Measurements from ENCODE around the gene RBBP5.

Gene RBBP5

GRCh38 chr1:205076245-205076761, 45.5 kb downstream of the RBBP5 start:
- Histone ChIP-seq H3K4me3 (no peak overlapping the region), H3K27me3 (ENCODE audit: low read depth) (no peaks in the 10 kb centered on the region), H3K9me3 (no peaks in the 10 kb centered on the region), H3K4me1 (no peaks in the 10 kb centered on the region), H3K36me3 (replicated peaks) (no peaks in the 10 kb centered on the region)
- in situ Hi-C loops (cut with MboI; ENCODE audit: low sequenced_read_pairs), result no loop called here
- no peak for DNase-seq (ENCODE audit: low spot score in 2 of 2)

GRCh38 chr1:205075642-205076155, 46.1 kb downstream of the RBBP5 start:
- H3K4me3 ChIP-seq, result no peak overlapping the region
- no peaks in the 10 kb centered on the region for H3K4me1 ChIP-seq
- no peaks in the 10 kb centered on the region for H3K9me3 ChIP-seq
- no peaks in the 10 kb centered on the region for H3K36me3 ChIP-seq (replicated peaks)
- no peak for DNase-seq (ENCODE audit: low spot score in 2 of 2)
- H3K27me3 ChIP-seq (ENCODE audit: low read depth), result no peaks in the 10 kb centered on the region
- in situ Hi-C loops (cut with MboI; ENCODE audit: low sequenced_read_pairs), result no loop called here

- no peak overlapping the region for H3K4me3 ChIP-seq
- no peak for DNase-seq (ENCODE audit: low spot score in 2 of 2)
- H3K36me3 ChIP-seq (replicated peaks), result no peaks in the 10 kb centered on the region
- no peaks in the 10 kb centered on the region for H3K4me1 ChIP-seq
- no peaks in the 10 kb centered on the region for H3K9me3 ChIP-seq
- in situ Hi-C loops (cut with MboI; ENCODE audit: low sequenced_read_pairs), result no loop called here
- no peaks in the 10 kb centered on the region for H3K27me3 ChIP-seq (ENCODE audit: low read depth)
These were observed 47.3 kb downstream of the RBBP5 start for GRCh38 chr1:205074513-205074912.

- DNase-seq (ENCODE audit: low spot score in 2 of 2), result no peak
- Histone ChIP-seq H3K27me3 (ENCODE audit: low read depth) (no peaks in the 10 kb centered on the region), H3K36me3 (replicated peaks) (no peaks in the 10 kb centered on the region), H3K9me3 (no peaks in the 10 kb centered on the region), H3K4me1 (no peaks in the 10 kb centered on the region), H3K4me3 (no peak overlapping the region)
- in situ Hi-C loops (cut with MboI; ENCODE audit: low sequenced_read_pairs), result no loop called here
These were observed 47.7 kb downstream of the RBBP5 start for GRCh38 chr1:205074084-205074483.

- Histone ChIP-seq H3K4me3 (no peak overlapping the region), H3K4me1 (no peaks in the 10 kb centered on the region), H3K36me3 (replicated peaks) (no peaks in the 10 kb centered on the region), H3K9me3 (no peaks in the 10 kb centered on the region), H3K27me3 (ENCODE audit: low read depth) (no peaks in the 10 kb centered on the region)
- in situ Hi-C loops (cut with MboI; ENCODE audit: low sequenced_read_pairs), result no loop called here
- no peak for DNase-seq (ENCODE audit: low spot score in 2 of 2)
These were observed 48.3 kb downstream of the RBBP5 start for GRCh38 chr1:205073511-205073910.

GRCh38 chr1:205072881-205073280, 48.9 kb downstream of the RBBP5 start:
- in situ Hi-C loops (cut with MboI; ENCODE audit: low sequenced_read_pairs), result no loop called here
- no peaks in the 10 kb centered on the region for H3K9me3 ChIP-seq
- H3K36me3 ChIP-seq (replicated peaks), result no peaks in the 10 kb centered on the region
- DNase-seq (ENCODE audit: low spot score in 2 of 2), result no peak
- no peaks in the 10 kb centered on the region for H3K27me3 ChIP-seq (ENCODE audit: low read depth)
- H3K4me1 ChIP-seq, result no peaks in the 10 kb centered on the region
- no peak overlapping the region for H3K4me3 ChIP-seq

- Histone ChIP-seq H3K36me3 (replicated peaks) (no peaks in the 10 kb centered on the region), H3K4me3 (no peak overlapping the region), H3K27me3 (ENCODE audit: low read depth) (no peaks in the 10 kb centered on the region), H3K9me3 (no peaks in the 10 kb centered on the region), H3K4me1 (no peaks in the 10 kb centered on the region)
- in situ Hi-C loops (cut with MboI; ENCODE audit: low sequenced_read_pairs), result no loop called here
- no peak for DNase-seq (ENCODE audit: low spot score in 2 of 2)
These were observed 49.5 kb downstream of the RBBP5 start for GRCh38 chr1:205072286-205072685.

GRCh38 chr1:205071801-205072200, 50.0 kb downstream of the RBBP5 start:
- Histone ChIP-seq H3K36me3 (replicated peaks) (no peaks in the 10 kb centered on the region), H3K9me3 (no peaks in the 10 kb centered on the region), H3K4me3 (no peak overlapping the region), H3K27me3 (ENCODE audit: low read depth) (no peaks in the 10 kb centered on the region), H3K4me1 (no peaks in the 10 kb centered on the region)
- in situ Hi-C loops (cut with MboI; ENCODE audit: low sequenced_read_pairs), result no loop called here
- DNase-seq (ENCODE audit: low spot score in 2 of 2), result no peak

- in situ Hi-C loops (cut with MboI; ENCODE audit: low sequenced_read_pairs), result no loop called here
- Histone ChIP-seq H3K4me3 (no peak overlapping the region), H3K27me3 (ENCODE audit: low read depth) (no peaks in the 10 kb centered on the region), H3K36me3 (replicated peaks) (no peaks in the 10 kb centered on the region), H3K4me1 (no peaks in the 10 kb centered on the region), H3K9me3 (no peaks in the 10 kb centered on the region)
- no peak for DNase-seq (ENCODE audit: low spot score in 2 of 2)
These were observed 50.8 kb downstream of the RBBP5 start for GRCh38 chr1:205071028-205071409.

GRCh38 chr1:205069371-205070125, 52.2 kb downstream of the RBBP5 start:
- H3K4me1 ChIP-seq, result no peaks in the 10 kb centered on the region
- H3K9me3 ChIP-seq, result no peaks in the 10 kb centered on the region
- in situ Hi-C loops (cut with MboI; ENCODE audit: low sequenced_read_pairs), result no loop called here
- no peak for DNase-seq (ENCODE audit: low spot score in 2 of 2)
- no peaks in the 10 kb centered on the region for H3K36me3 ChIP-seq (replicated peaks)
- no peaks in the 10 kb centered on the region for H3K27me3 ChIP-seq (ENCODE audit: low read depth)
- no peak overlapping the region for H3K4me3 ChIP-seq

GRCh38 chr1:205068457-205069040, 53.2 kb downstream of the RBBP5 start:
- Histone ChIP-seq H3K4me3 (no peak overlapping the region), H3K36me3 (replicated peaks) (no peaks in the 10 kb centered on the region), H3K9me3 (no peaks in the 10 kb centered on the region), H3K27me3 (ENCODE audit: low read depth) (no peaks in the 10 kb centered on the region), H3K4me1 (no peaks in the 10 kb centered on the region)
- in situ Hi-C loops (cut with MboI; ENCODE audit: low sequenced_read_pairs), result no loop called here
- no peak for DNase-seq (ENCODE audit: low spot score in 2 of 2)

- H3K27me3 ChIP-seq (ENCODE audit: low read depth), result no peaks in the 10 kb centered on the region
- H3K36me3 ChIP-seq (replicated peaks), result no peaks in the 10 kb centered on the region
- no peak for DNase-seq (ENCODE audit: low spot score in 2 of 2)
- H3K9me3 ChIP-seq, result no peaks in the 10 kb centered on the region
- no peak overlapping the region for H3K4me3 ChIP-seq
- in situ Hi-C loops (cut with MboI; ENCODE audit: low sequenced_read_pairs), result no loop called here
- H3K4me1 ChIP-seq, result no peaks in the 10 kb centered on the region
These were observed 53.8 kb downstream of the RBBP5 start for GRCh38 chr1:205068001-205068400.

- DNase-seq (ENCODE audit: low spot score in 2 of 2), result no peak
- in situ Hi-C loops (cut with MboI; ENCODE audit: low sequenced_read_pairs), result no loop called here
These were observed 54.7 kb downstream of the RBBP5 start for GRCh38 chr1:205067031-205067430.

GRCh38 chr1:205066141-205066818, 55.5 kb downstream of the RBBP5 start:
- in situ Hi-C loops (cut with MboI; ENCODE audit: low sequenced_read_pairs), result no loop called here
- H3K4me1 ChIP-seq, result no peaks in the 10 kb centered on the region
- peak in 1 of 2 experiments; percentile 48 for DNase-seq (ENCODE audit: low spot score in 2 of 2)
- H3K27me3 ChIP-seq (ENCODE audit: low read depth), result no peaks in the 10 kb centered on the region
- H3K4me3 ChIP-seq, result no peak overlapping the region
- H3K36me3 ChIP-seq (replicated peaks), result no peaks in the 10 kb centered on the region
- no peaks in the 10 kb centered on the region for H3K9me3 ChIP-seq

More at GRCh38 chr1:205067031-205067430, 54.7 kb downstream of the RBBP5 start:
- no peaks in the 10 kb centered on the region for H3K27me3 ChIP-seq (ENCODE audit: low read depth)
- H3K4me3 ChIP-seq, result no peak overlapping the region
- no peaks in the 10 kb centered on the region for H3K4me1 ChIP-seq
- no peaks in the 10 kb centered on the region for H3K36me3 ChIP-seq (replicated peaks)
- no peaks in the 10 kb centered on the region for H3K9me3 ChIP-seq
